Stomach (tissue), 4 donors: ENCODE data around the gene PKN3.

Experiments used
- EP300 ChIP-seq: sonication (generic); formaldehyde crosslinking; IDR thresholded peaks from one replicate; pipeline ENCODE4 v1.6.1; 2017; ENCODE audit warnings: antibody characterized with exemption
- POLR2A ChIP-seq, 4 donors: fragments of 450-650 bp; IDR thresholded peaks; one replicate each; pipeline ENCODE4 v1.6.1; 2016; ENCODE audit warnings: antibody characterized with exemption in 4 of 4, control low read depth in 2 of 4, mild to moderate bottlenecking in 1 of 4, moderate library complexity in 1 of 4
- POLR2AphosphoS5 ChIP-seq, 3 donors: sonication (generic); formaldehyde crosslinking; IDR thresholded peaks; one replicate each; pipeline ENCODE4 v1.6.1; 2016; ENCODE audit warnings: antibody characterized with exemption in 3 of 3
- TF ChIP-seq, protein P1 (sequence below), 7 experiments: fragments of 450-650 bp in 4 of 7; fragments of 200-600 bp in 3 of 7; sonication (generic) in 3 of 7; IDR thresholded peaks; one replicate each; pipeline ENCODE4 v1.5.1; 2016 to 2019; ENCODE audit warnings: antibody characterized with exemption in 7 of 7, control low read depth in 2 of 7, mild to moderate bottlenecking in 1 of 7

DNA sequence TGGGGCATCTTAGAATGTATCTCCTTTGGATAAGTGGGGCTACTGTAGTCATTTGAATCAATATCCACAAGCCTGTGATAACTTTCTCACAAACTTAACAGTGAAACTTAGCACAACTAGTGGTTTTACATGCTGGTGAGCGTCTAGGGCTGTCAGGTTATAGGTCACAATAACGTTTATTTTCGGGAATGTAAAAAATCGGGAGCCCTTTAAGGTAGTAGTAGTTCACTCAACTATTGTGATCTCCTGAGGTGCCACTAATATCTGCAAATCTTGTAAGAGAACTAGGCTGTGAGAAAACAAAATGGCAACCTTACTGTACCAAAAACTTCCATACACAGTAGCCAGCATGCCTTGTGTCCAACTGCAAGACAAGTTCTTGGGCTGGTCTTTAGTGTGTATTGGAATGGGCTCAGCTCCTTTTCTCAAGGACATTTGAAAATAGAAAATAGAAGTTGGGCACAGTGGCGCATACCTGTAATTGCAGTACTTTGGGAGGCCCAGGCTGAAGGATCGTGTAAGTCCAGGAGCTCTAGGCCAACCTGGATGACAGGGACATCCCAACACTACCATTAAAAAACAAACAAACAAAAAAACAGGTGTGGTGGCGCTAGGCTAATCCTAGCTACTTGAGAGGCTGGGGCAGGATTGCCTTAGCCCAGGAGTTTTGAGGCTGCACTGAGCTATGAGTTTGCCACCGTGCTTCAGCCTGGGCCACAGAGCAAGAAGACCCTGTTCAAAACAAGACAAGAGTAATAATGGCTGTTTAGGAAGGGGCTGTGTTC is 5.2 kb upstream of the PKN3 start:
- TF ChIP-seq POLR2A (IDR thresholded peaks at IDR 0.05): no peak
- TF ChIP-seq, protein P1, sequence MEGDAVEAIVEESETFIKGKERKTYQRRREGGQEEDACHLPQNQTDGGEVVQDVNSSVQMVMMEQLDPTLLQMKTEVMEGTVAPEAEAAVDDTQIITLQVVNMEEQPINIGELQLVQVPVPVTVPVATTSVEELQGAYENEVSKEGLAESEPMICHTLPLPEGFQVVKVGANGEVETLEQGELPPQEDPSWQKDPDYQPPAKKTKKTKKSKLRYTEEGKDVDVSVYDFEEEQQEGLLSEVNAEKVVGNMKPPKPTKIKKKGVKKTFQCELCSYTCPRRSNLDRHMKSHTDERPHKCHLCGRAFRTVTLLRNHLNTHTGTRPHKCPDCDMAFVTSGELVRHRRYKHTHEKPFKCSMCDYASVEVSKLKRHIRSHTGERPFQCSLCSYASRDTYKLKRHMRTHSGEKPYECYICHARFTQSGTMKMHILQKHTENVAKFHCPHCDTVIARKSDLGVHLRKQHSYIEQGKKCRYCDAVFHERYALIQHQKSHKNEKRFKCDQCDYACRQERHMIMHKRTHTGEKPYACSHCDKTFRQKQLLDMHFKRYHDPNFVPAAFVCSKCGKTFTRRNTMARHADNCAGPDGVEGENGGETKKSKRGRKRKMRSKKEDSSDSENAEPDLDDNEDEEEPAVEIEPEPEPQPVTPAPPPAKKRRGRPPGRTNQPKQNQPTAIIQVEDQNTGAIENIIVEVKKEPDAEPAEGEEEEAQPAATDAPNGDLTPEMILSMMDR (IDR thresholded peaks at IDR 0.05): no peak
- no peak for TF ChIP-seq POLR2AphosphoS5 (IDR thresholded peaks at IDR 0.05)
- no peak for TF ChIP-seq EP300
